BE2C (cell line): ENCODE data around the gene RFX7.

Source experiments
- DNase-seq: peaks from one replicate; pipeline ENCODE4 v3.0.0-alpha.2; 2020
- H3K27me3 ChIP-seq: fragments of 250-450 bp; sonication (Bioruptor Pico); 2 replicates; pipeline ENCODE4 v1.5.1; 2020; ENCODE audit warnings: mild to moderate bottlenecking
- H3K36me3 ChIP-seq: fragments of 250-450 bp; sonication (Bioruptor Pico); 2 replicates; pipeline ENCODE4 v1.5.1; 2020; ENCODE audit warnings: mild to moderate bottlenecking
- H3K4me1 ChIP-seq: fragments of 250-450 bp; sonication (Bioruptor Pico); 2 replicates; pipeline ENCODE4 v1.5.1; 2020
- H3K4me3 ChIP-seq: 2 replicates; pipeline ENCODE4 v1.5.1; 2011; ENCODE audit warnings: low read depth, low read length
- H3K9me3 ChIP-seq: fragments of 250-450 bp; sonication (Bioruptor Pico); 2 replicates; pipeline ENCODE4 v1.5.1; 2020
- CTCF ChIP-seq: IDR thresholded peaks from 2 replicates; pipeline ENCODE4 v1.5.1; 2012; ENCODE audit warnings: mild to moderate bottlenecking, low read depth, low read length

RFX7 gene

DNA sequence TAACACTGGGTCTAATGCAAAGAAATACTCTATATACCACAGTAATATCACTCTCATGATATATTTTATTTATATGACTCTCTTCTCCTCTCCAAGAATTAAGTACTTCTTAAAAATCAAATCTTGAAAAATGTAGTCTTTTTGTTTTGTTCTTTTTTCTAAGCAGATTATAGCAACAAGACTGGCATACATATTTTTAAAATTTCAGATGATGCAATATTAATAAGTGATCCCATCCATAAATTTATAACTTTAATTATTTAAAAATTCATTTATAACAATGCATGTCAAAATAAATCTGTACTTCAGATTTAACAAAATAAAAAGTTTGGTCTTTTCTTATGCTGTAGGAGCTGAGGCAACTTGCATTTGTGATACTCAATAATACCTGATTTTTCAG lies 155.3 kb downstream of the RFX7 start:
- H3K27me3 ChIP-seq = no peaks in the 10 kb centered on the region
- DNase-seq = no peak
- no peaks in the 10 kb centered on the region for H3K9me3 ChIP-seq
- H3K4me3 ChIP-seq = no peak overlapping the region
- H3K36me3 ChIP-seq = no peaks in the 10 kb centered on the region; the same call in 1 of the 2 replicates
- no peak for TF ChIP-seq CTCF
- H3K4me1 ChIP-seq = no peaks in the 10 kb centered on the region

GRCh38 chr15:56086566-56086965 lies 157.1 kb downstream of the RFX7 start:
- Histone ChIP-seq H3K9me3 (no peaks in the 10 kb centered on the region), H3K4me1 (no peaks in the 10 kb centered on the region), H3K27me3 (no peaks in the 10 kb centered on the region), H3K4me3 (no peak overlapping the region), H3K36me3 (no peaks in the 10 kb centered on the region; the same call in 1 of the 2 replicates)
- DNase-seq = no peak
- no peak for TF ChIP-seq CTCF

- TF ChIP-seq CTCF = no peak
- H3K9me3 ChIP-seq = no peaks in the 10 kb centered on the region
- no peak overlapping the region for H3K4me3 ChIP-seq
- H3K27me3 ChIP-seq = no peaks in the 10 kb centered on the region
- no peaks in the 10 kb centered on the region for H3K36me3 ChIP-seq
- no peak for DNase-seq
- no peaks in the 10 kb centered on the region for H3K4me1 ChIP-seq
Observed at GRCh38 chr15:56082263-56082761, 161.4 kb downstream of the RFX7 start.

DNA sequence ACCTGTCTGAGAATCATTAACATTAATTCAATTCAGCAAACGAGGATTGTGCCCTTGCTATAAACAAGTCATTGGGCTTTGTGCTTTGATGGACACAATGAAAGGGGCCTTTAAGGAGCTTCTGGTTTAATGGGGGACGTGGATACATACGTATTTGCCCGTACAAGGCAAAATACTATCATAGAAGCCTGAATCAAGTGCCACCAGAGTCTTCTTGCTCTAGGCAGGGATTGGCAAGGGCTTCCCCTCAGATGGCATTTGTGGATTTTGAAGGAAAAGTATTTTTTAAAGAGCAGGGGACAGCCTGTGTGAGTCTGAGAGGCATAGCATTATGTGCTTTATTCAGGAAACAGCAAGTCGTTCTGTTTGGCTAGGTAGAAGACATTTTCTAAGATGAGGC lies 166.6 kb downstream of the RFX7 start:
- TF ChIP-seq CTCF = no peak
- Histone ChIP-seq H3K9me3 (no peaks in the 10 kb centered on the region), H3K36me3 (no peaks in the 10 kb centered on the region), H3K4me1 (no peaks in the 10 kb centered on the region), H3K4me3 (no peak overlapping the region), H3K27me3 (no peaks in the 10 kb centered on the region)
- DNase-seq = no peak

- H3K4me3 ChIP-seq = no peak overlapping the region
- H3K27me3 ChIP-seq = no peaks in the 10 kb centered on the region
- H3K36me3 ChIP-seq = no peaks in the 10 kb centered on the region
- no peak for TF ChIP-seq CTCF
- H3K9me3 ChIP-seq = no peaks in the 10 kb centered on the region
- DNase-seq = no peak
- H3K4me1 ChIP-seq = no peaks in the 10 kb centered on the region
Observed at GRCh38 chr15:56076640-56077039, 167.0 kb downstream of the RFX7 start.

DNA sequence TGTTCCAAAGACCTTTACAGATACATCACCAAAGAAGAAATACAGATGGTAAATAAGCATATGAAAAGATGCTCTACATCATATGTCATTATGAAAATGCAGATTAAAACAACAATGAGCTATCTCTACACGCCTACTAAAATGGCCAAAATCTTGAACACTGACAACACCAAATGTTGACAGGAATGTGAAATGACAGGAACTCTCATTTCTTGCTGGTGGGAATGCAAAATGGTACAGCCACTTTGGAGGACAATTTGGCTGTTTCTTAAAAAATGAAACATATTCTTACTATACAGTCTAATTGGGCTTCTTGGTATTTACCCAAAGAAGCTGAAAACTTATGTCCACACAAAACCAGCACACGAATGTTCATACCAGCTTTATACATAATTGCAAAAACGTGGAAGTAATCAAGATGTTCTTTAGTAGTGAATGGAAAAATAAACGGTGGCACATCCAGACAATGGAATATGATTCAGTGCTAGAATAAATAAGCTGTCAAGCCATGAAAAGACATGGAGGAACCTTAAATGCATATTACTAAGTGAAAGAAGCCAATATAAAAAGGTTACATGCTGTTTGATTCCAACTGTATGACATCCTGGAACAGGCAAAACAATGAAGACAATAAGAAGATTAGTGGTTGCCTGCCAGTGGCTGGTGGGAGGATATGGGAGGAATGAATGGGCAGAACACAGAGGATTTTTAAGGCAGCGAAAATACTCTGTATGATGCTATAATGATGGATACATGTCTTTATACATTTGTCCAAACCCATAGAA lies 169.0 kb downstream of the RFX7 start:
- H3K4me1 ChIP-seq = no peaks in the 10 kb centered on the region
- no peaks in the 10 kb centered on the region for H3K36me3 ChIP-seq
- DNase-seq = no peak
- H3K27me3 ChIP-seq = no peaks in the 10 kb centered on the region
- no peak overlapping the region for H3K4me3 ChIP-seq
- no peak for TF ChIP-seq CTCF
- no peaks in the 10 kb centered on the region for H3K9me3 ChIP-seq
